Effector memory CD4-positive, alpha-beta T cell (primary cell): Measurements from ENCODE around the gene EARS2.

Experiments used
- DNase-seq, 3 donors: peaks; one replicate each; pipeline ENCODE4 v3.0.0-alpha.2; 2020
- H3K27ac ChIP-seq: 2 replicates; pipeline ENCODE4 v1.7.0; 2013; ENCODE audit warnings: mild to moderate bottlenecking, low read length, moderate library complexity; ENCODE audit not compliant: insufficient read depth, poor library complexity, severe bottlenecking
- H3K27me3 ChIP-seq: replicated peaks from 2 replicates; pipeline ENCODE4 v1.7.0; 2013; ENCODE audit warnings: mild to moderate bottlenecking, low read length; ENCODE audit not compliant: insufficient read depth, control insufficient read depth, poor library complexity, severe bottlenecking
- H3K36me3 ChIP-seq: 2 replicates; pipeline ENCODE4 v1.7.0; 2013; ENCODE audit warnings: mild to moderate bottlenecking, low read length, moderate library complexity; ENCODE audit not compliant: control insufficient read depth, insufficient read depth
- H3K4me1 ChIP-seq: 2 replicates; pipeline ENCODE4 v1.7.0; 2013; ENCODE audit warnings: low read length, mild to moderate bottlenecking; ENCODE audit not compliant: control insufficient read depth, insufficient read depth, poor library complexity, severe bottlenecking
- H3K4me3 ChIP-seq: 2 replicates; pipeline ENCODE4 v1.7.0; 2013; ENCODE audit warnings: low read length, low read depth, mild to moderate bottlenecking; ENCODE audit not compliant: insufficient read depth, poor library complexity, severe bottlenecking
- H3K9me3 ChIP-seq: 2 replicates; pipeline ENCODE4 v1.7.0; 2013; ENCODE audit warnings: mild to moderate bottlenecking, low read length, moderate library complexity; ENCODE audit not compliant: control insufficient read depth

EARS2 gene

GRCh38 chr16:23530062-23530461 is 27.1 kb downstream of the EARS2 start:
- Histone ChIP-seq H3K36me3 (peaks cover 53% of the 10 kb centered on the region), H3K4me1 (no peaks in the 10 kb centered on the region), H3K9me3 (no peaks in the 10 kb centered on the region), H3K27ac (no peak overlapping the region), H3K4me3 (no peak overlapping the region), H3K27me3 (no peaks in the 10 kb centered on the region)
- no peak for DNase-seq

GRCh38 chr16:23528644-23529310 is 28.4 kb downstream of the EARS2 start:
- Histone ChIP-seq H3K4me1 (no peaks in the 10 kb centered on the region), H3K27me3 (no peaks in the 10 kb centered on the region), H3K9me3 (no peaks in the 10 kb centered on the region), H3K4me3 (no peak overlapping the region), H3K36me3 (peaks cover 52% of the 10 kb centered on the region), H3K27ac (no peak overlapping the region)
- DNase-seq: no peak

GRCh38 chr16:23527961-23528643 is 29.0 kb downstream of the EARS2 start:
- Histone ChIP-seq H3K4me3 (no peak overlapping the region), H3K27me3 (no peaks in the 10 kb centered on the region), H3K36me3 (peaks cover 52% of the 10 kb centered on the region), H3K4me1 (no peaks in the 10 kb centered on the region), H3K27ac (no peak overlapping the region), H3K9me3 (no peaks in the 10 kb centered on the region)
- DNase-seq: no peak

GRCh38 chr16:23524886-23525285 is 32.3 kb downstream of the EARS2 start:
- no peaks in the 10 kb centered on the region for H3K4me1 ChIP-seq
- H3K27ac ChIP-seq: no peak overlapping the region
- no peaks in the 10 kb centered on the region for H3K27me3 ChIP-seq
- H3K4me3 ChIP-seq: no peak overlapping the region
- peaks cover 41% of the 10 kb centered on the region for H3K36me3 ChIP-seq
- no peaks in the 10 kb centered on the region for H3K9me3 ChIP-seq
- no peak for DNase-seq

GRCh38 chr16:23523876-23524385 is 33.2 kb downstream of the EARS2 start:
- Histone ChIP-seq H3K9me3 (no peaks in the 10 kb centered on the region), H3K4me3 (no peak overlapping the region), H3K27ac (no peak overlapping the region), H3K27me3 (no peaks in the 10 kb centered on the region), H3K36me3 (peaks cover 31% of the 10 kb centered on the region), H3K4me1 (no peaks in the 10 kb centered on the region)
- DNase-seq: no peak

- no peak overlapping the region for H3K27ac ChIP-seq
- DNase-seq: no peak
- H3K36me3 ChIP-seq: peaks cover 25% of the 10 kb centered on the region
- no peak overlapping the region for H3K4me3 ChIP-seq
- no peaks in the 10 kb centered on the region for H3K4me1 ChIP-seq
- no peaks in the 10 kb centered on the region for H3K9me3 ChIP-seq
- H3K27me3 ChIP-seq: no peaks in the 10 kb centered on the region
Measured at GRCh38 chr16:23523321-23523720, 33.8 kb downstream of the EARS2 start.

GRCh38 chr16:23521965-23522364 is 35.2 kb downstream of the EARS2 start:
- Histone ChIP-seq H3K4me3 (no peak overlapping the region), H3K4me1 (no peaks in the 10 kb centered on the region), H3K27me3 (no peaks in the 10 kb centered on the region), H3K36me3 (peaks cover 20% of the 10 kb centered on the region), H3K9me3 (no peaks in the 10 kb centered on the region), H3K27ac (no peak overlapping the region)
- DNase-seq: no peak

GRCh38 chr16:23521037-23521743 is 36.0 kb downstream of the EARS2 start:
- H3K27me3 ChIP-seq: no peaks in the 10 kb centered on the region
- DNase-seq: no peak
- no peaks in the 10 kb centered on the region for H3K4me1 ChIP-seq
- no peaks in the 10 kb centered on the region for H3K9me3 ChIP-seq
- no peak overlapping the region for H3K27ac ChIP-seq
- no peak overlapping the region for H3K4me3 ChIP-seq
- H3K36me3 ChIP-seq: peaks cover 16% of the 10 kb centered on the region

- DNase-seq: no peak
- no peaks in the 10 kb centered on the region for H3K4me1 ChIP-seq
- H3K4me3 ChIP-seq: no peak overlapping the region
- no peaks in the 10 kb centered on the region for H3K27me3 ChIP-seq
- H3K36me3 ChIP-seq: peaks cover 16% of the 10 kb centered on the region
- no peak overlapping the region for H3K27ac ChIP-seq
- no peaks in the 10 kb centered on the region for H3K9me3 ChIP-seq
Measured at GRCh38 chr16:23520500-23520899, 36.6 kb downstream of the EARS2 start.

GRCh38 chr16:23519282-23519681 is 37.9 kb downstream of the EARS2 start:
- Histone ChIP-seq H3K4me3 (no peak overlapping the region), H3K36me3 (peaks cover 10% of the 10 kb centered on the region), H3K27me3 (no peaks in the 10 kb centered on the region), H3K4me1 (peaks cover 8% of the 10 kb centered on the region), H3K27ac (no peak overlapping the region), H3K9me3 (no peaks in the 10 kb centered on the region)
- no peak for DNase-seq
